Measurements from ENCODE around the gene KHDC4.
"Not testable (repeated sequence)": the region's sequence is repeated elsewhere in the genome, so short reads cannot be mapped to it uniquely, and the experiment has no call there.

DNA sequence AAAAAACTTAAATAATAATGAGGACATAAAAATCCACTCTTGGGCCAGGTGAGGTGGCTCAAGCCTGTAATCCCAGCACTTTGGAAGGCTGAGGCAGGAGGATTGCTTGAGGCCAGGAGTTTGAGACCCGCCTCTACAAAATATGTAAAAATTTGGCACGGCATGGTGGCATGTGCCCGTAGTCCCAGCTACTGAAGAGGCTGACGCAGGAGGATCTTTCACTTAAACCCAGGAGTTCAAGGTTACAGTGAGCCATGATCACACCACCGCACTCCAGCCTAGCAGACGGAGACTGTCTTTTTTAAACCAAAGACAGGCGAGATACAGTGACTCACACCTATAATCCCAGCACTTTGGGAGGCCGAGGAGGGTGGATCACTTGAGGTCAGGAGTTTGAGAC is 37.7 kb downstream of the KHDC4 start:
- not testable (repeated sequence) for TF ChIP-seq ZNF274 (IDR thresholded peaks at IDR 0.05; ENCODE audit: low read depth, low read length); YY1 (IDR thresholded peaks at IDR 0.05; ENCODE audit: insufficient read depth, insufficient read length); SUZ12 (IDR thresholded peaks at IDR 0.05; ENCODE audit: extremely low read depth, insufficient read depth, insufficient read length)
